Activated T-helper 1 cell treated with anti-CD3 and anti-CD28 coated beads, Interleukin-2, amount 50 U/mL, for 16 hours (primary cell): ENCODE results near the gene TUBG1.

ENCODE experiments used
- DNase-seq, 2 donors: peaks; one replicate each; pipeline ENCODE4 v3.0.0-alpha.2; 2020; ENCODE audit warnings: low read depth in 1 of 2, low spot score in 1 of 2

Gene TUBG1

DNA sequence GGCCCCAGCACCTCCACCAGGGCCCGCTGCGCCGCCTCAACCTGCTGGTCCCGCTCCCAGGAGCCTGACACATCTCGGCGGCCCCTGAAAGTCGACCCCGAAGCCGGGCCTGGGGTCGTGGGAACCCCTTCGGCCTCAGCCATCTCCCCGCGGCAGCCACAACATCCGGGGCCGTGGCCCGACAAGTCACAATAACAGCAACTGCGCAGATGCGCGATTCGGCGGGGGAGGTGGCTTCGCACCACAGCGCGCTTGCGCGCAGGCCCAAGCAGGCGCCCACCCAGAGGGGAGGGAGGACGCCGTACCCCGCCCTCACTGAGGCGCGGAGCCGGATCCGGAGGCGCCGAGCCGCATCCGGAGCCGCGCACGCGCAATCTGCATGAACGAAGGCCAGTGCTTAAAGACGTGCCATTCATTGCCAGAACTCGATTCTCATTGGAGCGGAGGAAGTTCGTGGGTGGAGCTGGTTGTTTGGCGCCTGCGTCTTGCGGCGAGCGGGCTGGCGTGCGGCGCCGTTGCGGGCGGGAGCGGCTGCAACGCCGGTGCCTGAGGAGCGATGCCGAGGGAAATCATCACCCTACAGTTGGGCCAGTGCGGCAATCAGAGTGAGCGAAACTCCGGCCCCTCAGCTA lies at the start of gene TUBG1, which contains the start of gene RETREG3:
Gene TUBG1, plus strand, starts transcription at position 502 of the 632 bp plus-strand sequence. Its CDS starts 55 bp downstream, at position 557.
Gene RETREG3, minus strand, starts transcription at position 193 of the 632 bp plus-strand sequence. Its CDS starts 50 bp downstream, at position 143.
- peak; percentile 98 to 100 for DNase-seq

DNA sequence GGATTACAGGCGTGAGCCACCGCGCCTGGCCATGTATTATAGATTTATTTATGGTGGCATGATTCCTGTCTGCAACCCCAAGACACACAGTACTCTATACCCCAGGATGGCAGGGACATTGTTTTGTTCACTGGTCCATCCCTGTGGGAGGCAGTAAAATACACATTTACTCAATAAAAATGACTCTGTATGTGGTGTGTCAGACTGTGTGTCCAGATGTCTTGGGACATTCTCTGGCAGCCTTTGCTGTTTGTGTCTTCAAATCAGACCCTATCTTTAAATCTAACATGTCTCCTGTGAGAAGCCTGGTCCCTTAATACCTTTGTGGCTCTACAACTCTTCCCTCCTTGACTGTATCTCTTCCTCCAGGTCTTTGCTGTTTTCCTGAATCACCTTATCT lies 49.2 kb upstream of the TUBG1 start:
- no peak for DNase-seq

DNA sequence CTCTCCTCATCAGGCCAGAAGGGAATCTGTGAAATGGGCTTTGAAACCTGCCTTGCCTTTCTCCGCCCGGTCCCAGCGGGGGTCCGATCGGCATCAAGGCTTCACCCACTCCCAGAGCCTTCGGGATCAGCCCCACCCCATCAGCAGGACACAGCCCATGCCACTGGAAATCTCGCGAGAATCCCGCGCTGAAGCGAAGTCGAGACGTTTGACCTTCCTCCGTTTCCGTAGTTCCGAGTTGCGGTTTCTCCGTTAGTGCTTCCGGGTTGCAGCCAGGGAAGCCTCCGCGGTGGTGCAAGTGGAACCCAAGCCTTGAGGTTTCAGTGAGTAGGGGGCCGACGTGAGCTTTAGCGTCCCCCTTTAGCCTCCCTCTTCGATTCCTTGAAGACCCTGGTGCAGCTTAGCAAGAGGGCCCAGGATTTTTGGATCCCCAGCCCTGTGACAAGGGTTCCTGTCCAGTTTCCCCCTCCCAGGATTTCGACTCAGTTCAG lies 47.5 kb upstream of the TUBG1 start, which contains the start of gene COASY:
Gene COASY, plus strand, starts transcription at position 252 of the 491 bp plus-strand sequence. CDS start 475 bp downstream, outside the sequence.
- DNase-seq: peak; percentile 83 to 85

DNA sequence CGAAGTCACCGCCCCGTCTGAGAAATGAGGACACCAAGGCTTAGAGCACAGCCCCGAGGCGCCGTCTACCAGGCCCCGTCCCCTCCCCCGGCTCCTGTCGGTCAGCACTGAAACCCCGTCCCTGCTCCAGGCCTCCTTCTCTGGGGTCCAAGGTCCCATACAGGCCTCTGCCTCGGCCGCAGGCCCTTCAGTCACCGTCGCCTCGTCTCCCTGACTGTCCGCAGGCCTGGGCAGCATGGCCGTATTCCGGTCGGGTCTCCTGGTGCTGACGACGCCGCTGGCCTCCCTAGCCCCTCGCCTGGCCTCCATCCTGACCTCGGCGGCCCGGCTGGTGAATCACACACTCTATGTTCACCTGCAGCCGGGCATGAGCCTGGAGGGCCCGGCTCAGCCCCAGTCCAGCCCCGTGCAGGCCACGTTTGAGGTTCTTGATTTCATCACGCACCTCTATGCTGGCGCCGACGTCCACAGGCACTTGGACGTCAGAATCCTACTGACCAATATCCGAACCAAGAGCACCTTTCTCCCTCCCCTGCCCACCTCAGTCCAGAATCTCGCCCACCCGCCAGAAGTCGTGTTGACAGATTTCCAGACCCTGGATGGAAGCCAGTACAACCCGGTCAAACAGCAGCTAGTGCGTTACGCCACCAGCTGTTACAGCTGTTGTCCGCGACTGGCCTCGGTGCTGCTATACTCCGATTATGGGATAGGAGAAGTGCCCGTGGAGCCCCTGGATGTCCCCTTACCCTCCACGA lies 46.9 kb upstream of the TUBG1 start:
- DNase-seq: no peak

DNA sequence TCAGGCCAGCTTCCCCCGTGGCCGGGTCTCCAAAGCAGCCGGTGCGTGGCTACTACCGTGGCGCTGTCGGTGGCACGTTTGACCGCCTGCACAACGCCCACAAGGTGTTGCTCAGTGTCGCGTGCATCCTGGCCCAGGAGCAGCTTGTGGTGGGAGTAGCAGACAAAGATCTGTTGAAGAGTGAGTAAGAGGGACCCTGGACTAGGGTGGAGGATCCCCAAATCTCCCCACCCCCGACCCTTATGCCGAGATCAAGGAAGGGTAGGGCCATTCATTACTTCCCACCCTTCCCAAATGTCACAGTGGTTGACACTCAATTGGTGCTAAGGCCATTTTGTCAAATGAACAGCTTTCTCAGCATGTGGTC lies 46.4 kb upstream of the TUBG1 start:
- no peak for DNase-seq

DNA sequence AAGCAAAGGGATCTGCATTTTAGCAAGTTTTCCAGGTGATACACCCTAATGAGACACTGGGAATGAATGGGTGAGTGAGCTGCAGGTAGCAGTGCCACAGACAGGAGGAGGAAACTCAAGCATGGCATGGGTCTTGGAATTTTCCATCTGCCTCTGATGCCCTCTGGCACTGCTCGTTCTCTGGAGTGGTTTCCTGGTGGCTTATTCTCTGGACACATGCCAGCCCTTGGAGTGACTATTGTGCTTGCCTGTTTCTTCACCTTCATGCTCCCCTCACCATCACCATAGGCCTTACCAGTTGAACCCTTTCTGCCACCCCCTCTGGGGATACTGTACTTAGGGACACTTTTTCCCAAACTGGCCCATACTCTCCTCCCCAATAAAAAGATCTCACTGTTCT lies 45.9 kb upstream of the TUBG1 start:
- no peak for DNase-seq

DNA sequence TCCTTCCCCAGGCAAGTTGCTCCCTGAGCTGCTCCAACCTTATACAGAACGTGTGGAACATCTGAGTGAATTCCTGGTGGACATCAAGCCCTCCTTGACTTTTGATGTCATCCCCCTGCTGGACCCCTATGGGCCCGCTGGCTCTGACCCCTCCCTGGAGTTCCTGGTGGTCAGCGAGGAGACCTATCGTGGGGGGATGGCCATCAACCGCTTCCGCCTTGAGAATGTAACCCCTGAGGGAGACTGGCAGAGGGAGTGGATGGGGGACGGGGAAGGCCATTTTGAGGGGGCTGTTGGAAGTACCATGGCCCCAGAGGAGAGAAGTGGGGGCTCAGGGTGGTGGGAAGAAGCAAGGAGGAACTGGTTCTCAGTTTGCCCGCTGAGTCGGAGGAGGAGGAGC lies 45.5 kb upstream of the TUBG1 start:
- no peak for DNase-seq

DNA sequence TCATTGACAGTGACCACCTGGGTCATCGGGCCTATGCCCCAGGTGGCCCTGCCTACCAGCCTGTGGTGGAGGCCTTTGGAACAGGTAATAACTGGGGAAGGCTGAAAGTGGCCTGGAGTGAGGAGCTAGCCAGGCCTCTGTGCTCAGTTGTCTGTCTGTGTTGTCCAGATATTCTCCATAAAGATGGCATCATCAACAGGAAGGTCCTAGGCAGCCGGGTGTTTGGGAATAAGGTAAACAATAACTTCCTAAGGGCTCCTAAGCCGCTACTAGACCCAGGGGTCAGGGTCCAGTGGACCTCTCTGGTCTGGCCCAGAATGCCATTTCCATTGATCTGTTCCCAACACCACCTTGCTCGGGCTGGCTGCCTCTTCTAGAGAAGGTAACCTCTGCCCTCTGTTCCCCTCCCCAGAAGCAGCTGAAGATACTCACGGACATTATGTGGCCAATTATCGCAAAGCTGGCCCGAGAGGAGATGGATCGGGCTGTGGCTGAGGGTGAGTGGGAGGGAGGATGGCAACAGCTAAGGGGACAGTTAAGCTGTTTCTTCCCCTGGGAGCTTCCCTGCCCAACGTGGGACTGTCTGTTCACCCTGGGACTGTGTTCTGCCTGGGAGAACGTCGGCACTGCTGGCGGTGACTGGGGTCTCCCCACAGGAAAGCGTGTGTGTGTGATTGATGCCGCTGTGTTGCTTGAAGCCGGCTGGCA lies 44.5 kb upstream of the TUBG1 start:
- no peak for DNase-seq

DNA sequence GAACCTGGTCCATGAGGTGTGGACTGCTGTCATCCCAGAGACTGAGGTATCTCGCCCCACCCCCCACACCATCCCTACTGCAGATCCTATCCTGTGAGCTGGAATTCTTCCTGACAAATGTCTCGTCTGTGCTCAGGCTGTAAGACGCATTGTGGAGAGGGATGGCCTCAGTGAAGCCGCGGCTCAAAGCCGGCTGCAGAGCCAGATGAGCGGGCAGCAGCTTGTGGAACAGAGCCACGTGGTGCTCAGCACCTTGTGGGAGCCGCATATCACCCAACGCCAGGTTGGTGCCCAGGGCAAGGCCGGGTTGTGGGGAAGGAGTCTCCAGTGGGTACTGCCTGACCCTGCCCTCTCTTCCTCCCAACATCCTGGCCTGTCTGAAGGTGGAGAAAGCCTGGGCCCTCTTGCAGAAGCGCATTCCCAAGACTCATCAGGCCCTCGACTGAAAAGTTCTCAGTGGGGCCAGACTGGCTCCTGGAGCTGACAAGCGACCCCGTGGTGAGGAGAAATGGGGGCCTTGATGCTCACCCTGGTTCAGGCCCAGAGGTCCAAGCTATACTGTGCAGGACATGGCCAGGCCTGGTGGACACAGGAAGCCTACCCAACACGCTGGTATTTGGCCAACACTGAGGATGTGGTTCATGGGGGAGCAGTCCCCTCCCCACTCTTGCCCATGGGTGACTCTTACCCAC lies 43.8 kb upstream of the TUBG1 start:
- no peak for DNase-seq

DNA sequence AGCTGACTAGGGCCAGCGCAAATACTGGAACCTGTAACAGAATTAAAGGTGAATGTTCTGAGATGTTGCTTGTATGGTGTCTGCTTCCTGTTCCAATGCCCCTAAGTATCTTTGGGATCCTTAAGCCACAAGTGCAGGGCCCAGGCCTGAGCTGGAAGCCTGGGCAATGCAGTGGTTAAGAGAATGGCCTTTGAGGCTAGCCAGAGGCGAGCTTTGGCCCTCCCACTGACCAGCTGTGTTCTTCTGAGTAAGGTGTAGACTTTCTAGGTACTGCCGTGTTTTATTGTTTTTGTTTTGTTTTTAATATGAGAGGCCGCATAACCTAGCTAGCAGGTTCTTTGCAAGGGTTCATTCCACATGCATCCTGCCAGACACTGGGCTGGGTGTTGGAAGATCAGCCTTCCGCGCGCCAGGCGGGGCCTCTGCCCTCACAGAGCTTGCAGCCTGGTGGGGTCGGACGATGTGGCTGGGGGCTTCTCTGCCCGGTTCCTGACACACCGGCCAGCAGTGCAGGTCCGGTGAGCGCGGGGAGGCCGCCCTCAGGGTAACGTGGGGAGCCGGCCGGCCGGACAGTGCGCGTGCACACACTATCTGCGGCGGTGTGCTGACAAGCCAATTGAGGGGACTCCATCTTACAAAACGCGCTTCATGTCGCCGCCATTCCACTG lies 43.1 kb upstream of the TUBG1 start:
- DNase-seq: no peak

DNA sequence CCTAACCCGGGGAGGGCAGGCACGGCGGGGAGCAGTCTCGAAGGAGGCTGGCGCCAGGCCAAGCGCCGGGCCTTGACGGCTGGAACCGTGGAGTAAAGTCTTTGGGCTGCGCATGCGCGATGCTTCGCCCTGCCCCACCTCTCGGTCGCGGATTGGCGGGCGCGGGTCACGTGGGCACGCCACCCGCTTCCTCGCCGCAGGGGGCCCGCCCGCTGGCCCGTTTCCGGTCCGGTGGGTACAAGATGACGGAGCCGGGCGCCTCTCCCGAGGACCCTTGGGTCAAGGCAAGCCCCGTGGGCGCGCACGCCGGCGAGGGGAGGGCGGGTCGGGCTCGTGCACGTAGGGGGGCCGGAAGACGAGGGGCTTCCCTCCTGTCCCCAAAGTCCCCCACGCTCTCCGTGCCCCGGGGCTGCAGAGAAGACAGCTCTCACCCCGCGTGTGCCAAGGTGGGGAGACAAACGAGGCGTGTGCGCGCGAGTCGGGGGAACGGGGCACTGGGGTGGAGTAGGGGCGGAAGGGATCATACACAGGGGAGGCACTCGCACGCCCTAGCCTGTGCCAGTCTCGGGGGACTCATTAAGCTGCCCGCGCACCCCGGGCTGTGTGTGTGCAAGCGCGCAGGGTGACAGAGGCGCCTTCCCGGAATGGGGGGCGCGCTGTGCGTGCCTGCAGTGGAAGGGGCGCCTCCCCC lies 42.5 kb upstream of the TUBG1 start, which contains the start of gene MLX:
Gene MLX, plus strand, starts transcription at position 218 of the 691 bp plus-strand sequence. Its CDS starts 25 bp downstream, at position 243.
- peak; percentile 81 to 88 for DNase-seq

DNA sequence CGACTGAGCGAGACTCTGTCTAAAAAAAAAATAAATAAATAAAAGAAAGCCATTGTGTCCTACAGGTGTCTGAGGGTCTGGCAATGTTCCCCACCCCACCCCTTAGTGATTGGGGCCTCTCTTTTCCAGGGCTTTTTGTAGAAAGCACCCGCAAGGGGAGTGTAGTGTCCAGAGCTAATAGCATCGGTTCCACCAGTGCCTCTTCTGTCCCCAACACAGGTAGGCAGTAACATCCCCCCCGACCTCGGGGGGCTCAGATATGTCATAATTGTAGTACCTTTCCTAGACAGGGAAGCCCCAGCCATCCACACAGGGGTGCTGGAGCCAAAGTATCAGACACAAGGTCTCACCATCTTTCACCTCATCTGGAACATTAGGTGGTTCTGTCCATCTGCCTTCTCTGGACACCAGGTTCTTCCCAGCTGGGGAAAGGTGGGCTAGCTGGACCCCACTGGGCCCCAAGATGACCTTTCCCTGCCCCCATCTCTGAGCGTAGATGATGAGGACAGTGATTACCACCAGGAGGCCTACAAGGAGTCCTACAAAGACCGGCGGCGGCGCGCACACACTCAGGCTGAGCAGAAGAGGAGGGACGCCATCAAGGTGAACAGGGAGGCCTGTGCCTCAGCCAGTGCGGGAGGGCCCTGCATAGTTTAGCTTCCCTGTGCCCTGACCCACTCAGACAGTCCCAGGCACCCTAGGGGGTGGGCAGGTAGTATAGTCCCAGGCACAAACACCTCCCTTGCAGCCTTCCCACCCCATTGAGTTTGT lies 41.0 kb upstream of the TUBG1 start:
- DNase-seq: no peak

DNA sequence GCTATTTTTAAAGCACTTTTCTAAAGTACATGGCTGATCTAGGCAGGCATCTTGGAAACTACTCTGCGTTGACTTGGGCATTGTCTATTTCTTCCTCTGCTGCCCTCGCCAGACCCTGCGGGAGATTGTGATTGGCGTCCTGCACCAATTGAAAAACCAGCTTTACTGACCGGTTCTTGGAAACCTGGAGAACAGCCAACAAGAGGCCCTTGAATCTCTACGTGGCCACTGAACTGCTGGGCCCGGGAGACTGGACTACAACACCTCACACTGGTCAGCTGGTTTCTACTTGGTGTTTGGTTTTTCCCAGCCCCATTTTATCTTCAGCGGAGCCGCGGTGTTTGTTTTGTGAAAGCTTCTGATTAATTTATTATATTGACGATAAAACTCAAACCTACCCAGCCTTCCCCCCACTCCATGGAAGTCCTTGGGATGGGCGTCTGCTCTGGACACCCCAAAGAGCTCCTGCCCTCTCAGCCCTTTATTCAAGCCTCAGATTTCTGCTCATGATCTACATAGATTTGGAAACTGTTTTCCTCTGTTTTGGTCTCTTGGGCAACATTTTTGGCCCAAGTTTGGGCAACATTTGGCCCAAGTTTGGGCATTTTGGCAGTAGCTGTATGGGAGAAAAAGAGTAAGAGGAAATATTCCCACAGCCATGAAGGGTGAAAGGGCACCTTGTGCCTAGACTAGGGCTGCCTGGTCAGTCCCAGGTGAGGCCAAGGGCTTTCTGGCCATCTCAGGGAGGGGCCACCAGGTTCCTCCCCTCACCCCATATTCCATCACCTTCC lies 37.9 kb upstream of the TUBG1 start:
- DNase-seq: no peak

DNA sequence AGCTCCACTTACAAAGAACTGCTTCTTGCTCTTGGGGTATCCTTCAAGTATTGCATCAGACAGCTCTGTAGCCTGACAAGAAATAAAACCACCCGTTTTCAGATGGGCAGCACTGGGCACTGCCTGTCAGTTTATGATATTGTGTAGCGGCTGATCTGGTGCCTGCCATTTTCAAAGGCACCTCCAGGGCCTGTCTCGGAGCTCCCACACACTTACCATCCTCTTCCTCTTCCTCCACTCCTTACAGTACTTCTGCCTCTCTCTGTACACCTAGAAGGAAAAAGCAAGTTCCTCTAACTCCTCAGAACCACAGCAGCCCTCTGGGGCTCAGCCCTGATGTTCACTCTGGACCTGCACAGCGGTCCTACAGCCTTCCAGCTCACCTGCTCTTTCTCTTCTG lies 36.4 kb upstream of the TUBG1 start:
- no peak for DNase-seq

DNA sequence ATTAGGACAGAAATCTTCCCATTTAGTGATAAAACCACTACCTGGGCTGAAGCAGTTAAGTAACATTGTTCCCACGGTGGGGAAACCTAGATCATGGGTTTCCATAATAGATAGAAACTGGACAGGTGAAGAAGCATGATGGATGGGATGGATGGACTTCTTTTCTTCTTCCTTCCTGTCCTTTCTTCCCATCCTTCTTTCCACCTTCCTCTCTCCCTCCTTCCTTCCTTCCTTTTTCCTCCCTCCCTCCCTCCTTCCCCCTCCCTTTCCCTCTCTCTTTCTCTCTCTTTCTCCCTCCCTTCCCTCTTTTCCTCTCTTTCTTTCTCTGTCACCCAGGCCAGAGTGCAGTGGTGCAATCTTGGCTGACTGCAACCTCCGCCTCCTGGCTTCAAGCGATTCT lies 35.0 kb upstream of the TUBG1 start:
- DNase-seq: no peak

DNA sequence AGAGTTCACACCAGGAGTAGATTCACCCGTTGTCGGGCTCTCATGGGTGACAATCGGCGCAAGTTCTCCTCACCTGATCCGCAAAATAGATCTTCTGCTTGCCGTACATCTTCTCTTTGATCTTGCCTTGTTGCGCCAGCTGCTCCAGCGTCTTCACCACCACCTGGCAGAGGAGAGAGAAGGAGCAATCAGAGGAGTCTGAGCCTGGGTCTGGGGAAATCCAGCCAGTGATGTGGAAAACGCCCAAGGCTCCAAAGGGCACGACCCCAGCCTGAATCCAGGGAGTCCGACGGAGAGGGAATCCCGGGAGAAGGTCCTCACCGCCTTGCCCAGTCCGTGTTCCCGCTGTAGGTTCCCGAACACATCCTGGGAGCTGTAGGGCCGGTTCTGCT lies 32.3 kb upstream of the TUBG1 start:
- no peak for DNase-seq

DNA sequence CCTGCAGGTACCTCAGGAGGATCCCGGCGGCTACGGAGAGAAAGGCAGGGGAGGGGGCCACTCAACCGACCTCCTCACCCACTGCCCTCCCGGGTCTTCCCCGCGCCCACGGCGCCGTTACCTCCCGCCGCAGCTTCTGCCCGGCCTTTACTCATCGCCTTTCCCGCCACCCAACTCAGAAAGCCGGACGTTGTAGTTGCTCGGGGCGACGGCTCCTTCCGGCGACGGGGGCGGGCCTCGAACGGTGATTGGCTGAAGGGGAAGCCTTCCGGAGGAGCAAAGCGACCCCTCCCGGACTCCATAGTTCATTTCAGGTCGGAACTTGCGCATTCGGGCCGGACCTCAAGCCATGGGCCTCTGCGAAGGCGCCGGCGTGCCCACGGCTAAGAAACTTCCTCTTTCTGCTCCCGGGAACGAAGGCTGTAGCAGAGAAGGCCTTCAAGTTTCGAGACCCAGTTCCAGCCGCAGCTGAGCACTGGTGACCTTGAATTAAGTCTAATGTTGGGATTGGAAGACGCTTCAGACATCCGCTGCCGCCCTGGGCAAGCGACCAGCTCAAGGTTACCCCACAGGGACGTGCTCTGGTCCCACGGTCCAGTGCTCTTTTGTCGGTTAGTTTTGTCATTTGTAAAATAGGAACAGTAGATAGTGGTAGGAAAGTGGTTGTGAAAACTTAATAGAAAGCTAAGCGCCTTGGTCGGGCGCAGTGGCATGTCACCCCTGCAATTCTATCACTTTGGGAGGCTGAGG lies 31.8 kb upstream of the TUBG1 start, which contains the start of gene PSMC3IP:
Gene PSMC3IP, minus strand, starts transcription at position 198 of the 750 bp plus-strand sequence. Its CDS starts 43 bp downstream, at position 155.
- peak; percentile 83 to 88 for DNase-seq
